HepG2 (cell line): ENCODE measurements around the gene VAMP5. TPM values are rescaled to one million over a fixed set of nuclear protein-coding genes. Genes with fewer than 3 reads are reported as not detected.

Experiments used
- ATAC-seq: fragments of 200-7000 bp; cut with Tn5 transposase; 3 replicates; pipeline ENCODE4 v1.9.1; 2020; ENCODE audit warnings: mild to moderate bottlenecking, moderate library complexity
- BruUV-seq: library from RNA; stranded (reverse); fragments of 400-500 nt; replicated peaks from 2 replicates; lab custom pipeline; 2021; lab: Mats Ljungman, UMichigan
- CTCF ChIA-PET: fragments of 300-600 bp; formaldehyde crosslinking; extraction: SDS; loops from one replicate; lab custom pipeline; 2021; ENCODE audit warnings: low total read pairs, inconsistent platforms, low intra/inter-chr PET ratio; lab: Yijun Ruan, JAX
- POLR2A ChIA-PET: fragments of 350-600 bp; sonication (Branson Sonifier 250); formaldehyde crosslinking; loops from one replicate; lab custom pipeline; 2020; ENCODE audit warnings: antibody characterized with exemption, inconsistent platforms; lab: Yijun Ruan, JAX
- DNase-seq: peaks from one replicate; pipeline ENCODE4 v3.0.0-alpha.2; 2015; ENCODE audit warnings: low spot score
- FAIRE-seq: peaks from 3 replicates; lab custom pipeline; 2011; peaks lifted over from hg19 to GRCh38; lab: Jason Lieb, UNC
- H2AFZ ChIP-seq: one replicate; pipeline ENCODE4 v1.6.1; 2011; ENCODE audit warnings: low read length, inconsistent platforms
- H3K27ac ChIP-seq: fragments of 300-600 bp; 3 replicates; pipeline ENCODE4 v1.8.0; 2011; ENCODE audit warnings: mixed run types, mild to moderate bottlenecking, mixed read lengths, low read length, inconsistent platforms; ENCODE audit not compliant: insufficient read depth; ENCODE audit errors: extremely low read length
- H3K27me3 ChIP-seq, 2 experiments: fragments of 200-600 bp in 1 of 2; 2 replicates in 1 of 2; 3 replicates in 1 of 2; pipeline versions ENCODE4 v1.6.0 to v1.8.0; 2011; ENCODE audit warnings: low read length in 2 of 2, mild to moderate bottlenecking in 2 of 2, moderate library complexity in 2 of 2, inconsistent platforms in 1 of 2; ENCODE audit not compliant: insufficient read depth in 2 of 2, control insufficient read depth in 1 of 2
- H3K36me3 ChIP-seq, 2 experiments: fragments of 200-600 bp in 1 of 2; replicated peaks in 1 of 2; 2 replicates in 1 of 2; 3 replicates in 1 of 2; pipeline versions ENCODE4 v1.5.1 to v1.8.0; 2011; ENCODE audit warnings: low read length in 2 of 2, inconsistent platforms in 1 of 2; ENCODE audit not compliant: insufficient read depth in 2 of 2, control insufficient read depth in 1 of 2
- H3K4me1 ChIP-seq: 2 replicates; pipeline ENCODE4 v1.5.1; 2012; ENCODE audit warnings: low read length, inconsistent platforms; ENCODE audit not compliant: insufficient read depth
- H3K4me2 ChIP-seq: 2 replicates; pipeline ENCODE4 v1.6.0; 2011; ENCODE audit warnings: low read depth, low read length, inconsistent platforms
- H3K4me3 ChIP-seq, 3 experiments: fragments of 200-600 bp in 1 of 3; sonication (generic), shearing (Covaris generic) in 1 of 3; replicated peaks in 1 of 3; 2 replicates each; pipeline ENCODE4 v1.5.1; 2011 to 2016; ENCODE audit warnings: low read length in 3 of 3, inconsistent platforms in 2 of 3, low read depth in 2 of 3, mild to moderate bottlenecking in 2 of 3, control low read depth in 1 of 3, mixed read lengths in 1 of 3; ENCODE audit not compliant: insufficient read depth in 1 of 3
- H3K79me2 ChIP-seq: one replicate; pipeline ENCODE4 v1.6.1; 2011; ENCODE audit warnings: low read length, inconsistent platforms; ENCODE audit not compliant: insufficient read depth
- H3K9ac ChIP-seq: 2 replicates; pipeline ENCODE4 v1.6.0; 2011; ENCODE audit warnings: mild to moderate bottlenecking, low read depth, low read length, inconsistent platforms; ENCODE audit not compliant: insufficient read depth
- H3K9me3 ChIP-seq: 2 replicates; pipeline ENCODE4 v1.5.1; 2012; ENCODE audit warnings: mild to moderate bottlenecking, low read length
- H4K20me1 ChIP-seq: 2 replicates; pipeline ENCODE4 v1.6.0; 2011; ENCODE audit warnings: inconsistent platforms, mild to moderate bottlenecking, low read length, moderate library complexity; ENCODE audit not compliant: insufficient read depth
- CEBPG ChIP-seq: IDR thresholded peaks from 2 replicates; pipeline ENCODE4 v1.6.1; 2016
- CHD4 ChIP-seq: fragments of 200-600 bp; sonication (generic); IDR thresholded peaks from 2 replicates; pipeline ENCODE4 v1.7.0; 2017; ENCODE audit warnings: mild to moderate bottlenecking, low read length, borderline replicate concordance
- FOSL2 ChIP-seq: sonication (generic); formaldehyde crosslinking; IDR thresholded peaks from 2 replicates; pipeline ENCODE4 v1.4.0; 2020; ENCODE audit warnings: missing genetic modification reagents
- HNRNPK ChIP-seq: fragments of 200-400 bp; formaldehyde crosslinking; IDR thresholded peaks from 2 replicates; pipeline ENCODE4 v1.6.1; 2018; ENCODE audit warnings: low read length, low read depth, moderate library complexity, mild to moderate bottlenecking; ENCODE audit not compliant: poor library complexity, severe bottlenecking
- MED13 ChIP-seq: sonication (generic); formaldehyde crosslinking; IDR thresholded peaks from 2 replicates; pipeline ENCODE4 v1.5.0; 2020; ENCODE audit warnings: missing genetic modification reagents
- MLLT10 ChIP-seq: sonication (generic); formaldehyde crosslinking; IDR thresholded peaks from 2 replicates; pipeline ENCODE4 v1.4.0; 2020; ENCODE audit warnings: missing genetic modification reagents
- MZF1 ChIP-seq: sonication (generic); formaldehyde crosslinking; IDR thresholded peaks from 2 replicates; pipeline ENCODE4 v1.8.1; 2023; ENCODE audit warnings: mild to moderate bottlenecking, missing genetic modification reagents, borderline replicate concordance
- RCOR2 ChIP-seq: IDR thresholded peaks from 2 replicates; pipeline ENCODE4 v1.6.1; 2016; ENCODE audit warnings: missing biosample characterization, missing genetic modification reagents
- SMAD3 ChIP-seq: sonication (generic); formaldehyde crosslinking; IDR thresholded peaks from 2 replicates; pipeline ENCODE4 v1.4.0; 2020; ENCODE audit warnings: missing genetic modification reagents
- SNAPC2 ChIP-seq: sonication (generic); formaldehyde crosslinking; IDR thresholded peaks from 2 replicates; pipeline ENCODE4 v1.8.1; 2022; ENCODE audit warnings: mild to moderate bottlenecking, missing genetic modification reagents
- SSRP1 ChIP-seq: IDR thresholded peaks from 2 replicates; pipeline ENCODE4 v1.6.1; 2016; ENCODE audit warnings: control low read depth
- ZFX ChIP-seq: sonication (generic); formaldehyde crosslinking; IDR thresholded peaks from 2 replicates; pipeline ENCODE4 v1.4.0; 2020; ENCODE audit warnings: mild to moderate bottlenecking, low read depth, missing genetic modification reagents, moderate library complexity
- ZNF124 ChIP-seq: sonication (generic); formaldehyde crosslinking; IDR thresholded peaks from 2 replicates; pipeline ENCODE4 v1.4.0; 2020; ENCODE audit warnings: missing genetic modification reagents
- WGBS: methylation state at CpG from one replicate; pipeline ENCODE4 v1.1.6; 2017; ENCODE audit warnings: low lambda C conversion rate; 5-methylcytosine and 5-hydroxymethylcytosine counted together
- in situ Hi-C: cut with HindIII; loops from 2 replicates; pipeline ENCODE4 v1.10.0; 2017; ENCODE audit warnings: low pct_unique_long_range_greater_than_20kb; ENCODE audit not compliant: extremely low pct_ligation_motif_present
- intact Hi-C: fragments of 100-400 bp; cut with micrococcal nuclease; formaldehyde crosslinking; loops from one replicate; pipeline ENCODE4 v1.10.0; 2022; ENCODE audit not compliant: unreplicated experiment
- polyA plus RNA-seq, 8 experiments: library from polyadenylated mRNA; depleted of rRNA in 3 of 8; stranded (reverse) in 7 of 8; unstranded in 1 of 8; fragments of >200 nt; fragmentation: Illumina TruSeq in 4 of 8; extraction: Trizol in 4 of 8; gene quantifications; 2 replicates each; pipeline versions ENCODE4 v1.2.1 to v1.2.3, GENCODE V29; 2011 to 2016; ENCODE audit warnings: low read depth in 4 of 8, missing spikeins in 1 of 8, mixed read lengths in 1 of 8; ENCODE audit not compliant: insufficient read depth in 1 of 8
- total RNA-seq, 5 experiments: library from RNA; depleted of rRNA; stranded (reverse); fragments of >200 nt; fragmentation: Illumina TruSeq; extraction: Trizol; gene quantifications; 2 replicates each; pipeline ENCODE4 v1.2.3, GENCODE V29; 2016; ENCODE audit warnings: low read depth in 1 of 5
- TF ChIP-seq, protein P1 (sequence below): sonication (generic); formaldehyde crosslinking; IDR thresholded peaks from 2 replicates; pipeline ENCODE4 v1.5.0; 2020; ENCODE audit warnings: missing genetic modification reagents
- TF ChIP-seq, protein P2 (sequence below): sonication (generic); formaldehyde crosslinking; IDR thresholded peaks from 2 replicates; pipeline ENCODE4 v1.5.0; 2020; ENCODE audit warnings: missing genetic modification reagents

VAMP5 gene
- total and polyA plus RNA-seq, 2 of the 13 experiments (the other 11 are each of a cell fraction or from before 2014, with no cell fraction given): 7.2 to 56.7 TPM

DNA sequence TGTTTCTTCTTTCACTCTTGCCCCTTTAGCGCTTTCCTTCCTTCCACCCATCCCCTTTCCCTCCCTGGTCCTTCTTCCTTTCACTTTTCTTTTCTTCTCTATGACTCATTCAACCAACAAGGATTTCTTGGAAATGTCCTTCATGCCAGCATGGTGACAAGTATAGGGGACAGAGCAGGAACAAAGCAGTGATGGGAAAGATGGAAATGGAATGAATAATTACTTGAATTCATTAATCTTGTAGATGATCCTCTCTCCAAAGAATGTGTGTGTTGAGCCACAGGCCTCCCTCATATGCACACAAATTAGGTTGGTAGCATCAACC lies 1.5 kb downstream of the VAMP5 start:
- Histone ChIP-seq H3K4me1 (peaks cover 83% of the 10 kb centered on the region), H3K9ac (peak overlapping the region; percentile 96; the same call in 1 of the 2 replicates), H4K20me1 (no peaks in the 10 kb centered on the region), H3K4me2 (peak overlapping the region; percentile 100), H3K9me3 (no peaks in the 10 kb centered on the region), H3K27ac (peak overlapping the region; percentile 99), H3K27me3 (no peaks in the 10 kb centered on the region), H2AFZ (no peak overlapping the region), H3K36me3 (peaks cover 0 to 7% of the 10 kb centered on the region in 2 experiments; a peak in 3 of 5 replicates), H3K79me2 (no peaks in the 10 kb centered on the region), H3K4me3 (peak overlapping the region in 1 of 3 experiments; percentile 83; a peak in 3 of 6 replicates)
- DNase-seq: no peak
- no TSS peak for BruUV-seq
- no peak for TF ChIP-seq MED13 (CRISPR knock-in tag)
- TF ChIP-seq FOSL2 (CRISPR knock-in tag): peak; percentile 37; the same call in 1 of the 2 replicates
- TF ChIP-seq SMAD3 (CRISPR knock-in tag): 0 out of 2 replicates have a peak, but pooled peaks have one; percentile 4
- TF ChIP-seq HNRNPK: peak; percentile 27
- ATAC-seq: no peak
- WGBS: 82% methylated on average over 1 of the region's 1 CpG
- in situ Hi-C loops: no loop called here
- POLR2A ChIA-PET: interaction anchor here (0.6 to 22.7 kb wide), 14 partner anchors 9 to 258 kb away, joined by 3 to 795 read pairs (median 5); partner anchors contain the start of genes C2orf68, GGCX, MAT2A and RNF181
- CTCF ChIA-PET: no interaction called here
- intact Hi-C loops: loop anchor here (1.0 to 2.0 kb wide), 5 partner anchors 8 to 31 kb away; partner anchors contain the start of genes RNF181, TMEM150A, USP39 and VAMP8
- no peak for FAIRE-seq

DNA sequence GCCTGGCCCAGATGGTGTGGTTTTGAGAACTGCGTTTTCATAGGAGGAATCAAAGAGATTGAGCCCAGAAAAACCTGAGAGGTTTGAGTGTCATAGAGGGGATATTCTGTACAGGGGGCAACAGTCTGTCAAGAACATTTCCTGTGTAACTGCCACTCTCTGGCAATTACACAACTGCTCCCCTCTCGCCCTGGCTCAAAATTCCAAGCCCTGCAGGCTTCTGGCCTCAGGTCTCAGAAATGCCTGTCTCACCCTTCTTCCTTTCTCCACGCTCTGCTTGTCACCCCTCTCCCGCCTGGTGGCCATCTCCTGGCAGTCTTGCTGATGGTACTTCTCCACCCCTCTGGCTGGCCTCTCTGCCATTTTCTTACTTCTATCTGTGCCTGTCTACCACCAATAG lies 4.0 kb downstream of the VAMP5 start:
- Histone ChIP-seq H3K79me2 (no peaks in the 10 kb centered on the region), H3K4me1 (peaks cover 97% of the 10 kb centered on the region), H3K27me3 (no peaks in the 10 kb centered on the region), H2AFZ (no peak overlapping the region), H3K9me3 (no peaks in the 10 kb centered on the region), H3K4me2 (peak overlapping the region; percentile 43), H3K9ac (no peak overlapping the region), H3K36me3 (no peaks in the 10 kb centered on the region), H4K20me1 (no peaks in the 10 kb centered on the region), H3K27ac (no peak overlapping the region), H3K4me3 (no peak overlapping the region)
- 85% methylated on average over 4 of the region's 4 CpGs for WGBS
- ATAC-seq (no peak), DNase-seq (no peak), FAIRE-seq (no peak)
- CTCF ChIA-PET: no interaction called here
- intact Hi-C loops (no loop called here), in situ Hi-C loops (no loop called here)
- POLR2A ChIA-PET: interaction anchor here (1.2 to 25.9 kb wide), 7 partner anchors 9 to 234 kb away, joined by 7 to 795 read pairs (median 13); partner anchors contain the start of genes C2orf68, ELMOD3, GGCX and MAT2A
- TF ChIP-seq ZNF124 (no peak), SNAPC2 (CRISPR knock-in tag) (no peak), MZF1 (CRISPR knock-in tag) (no peak), CHD4 (no peak), CEBPG (CRISPR knock-in tag) (0 out of 2 replicates have a peak, but pooled peaks have one; percentile 3), SSRP1 (CRISPR knock-in tag) (0 out of 2 replicates have a peak, but pooled peaks have one; percentile 37), MLLT10 (CRISPR knock-in tag) (no peak), RCOR2 (CRISPR knock-in tag) (no peak), ZFX (CRISPR knock-in tag) (0 out of 2 replicates have a peak, but pooled peaks have one; percentile 4)
- TF ChIP-seq, protein P1, sequence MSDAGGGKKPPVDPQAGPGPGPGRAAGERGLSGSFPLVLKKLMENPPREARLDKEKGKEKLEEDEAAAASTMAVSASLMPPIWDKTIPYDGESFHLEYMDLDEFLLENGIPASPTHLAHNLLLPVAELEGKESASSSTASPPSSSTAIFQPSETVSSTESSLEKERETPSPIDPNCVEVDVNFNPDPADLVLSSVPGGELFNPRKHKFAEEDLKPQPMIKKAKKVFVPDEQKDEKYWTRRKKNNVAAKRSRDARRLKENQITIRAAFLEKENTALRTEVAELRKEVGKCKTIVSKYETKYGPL: no peak
- TF ChIP-seq, protein P2, sequence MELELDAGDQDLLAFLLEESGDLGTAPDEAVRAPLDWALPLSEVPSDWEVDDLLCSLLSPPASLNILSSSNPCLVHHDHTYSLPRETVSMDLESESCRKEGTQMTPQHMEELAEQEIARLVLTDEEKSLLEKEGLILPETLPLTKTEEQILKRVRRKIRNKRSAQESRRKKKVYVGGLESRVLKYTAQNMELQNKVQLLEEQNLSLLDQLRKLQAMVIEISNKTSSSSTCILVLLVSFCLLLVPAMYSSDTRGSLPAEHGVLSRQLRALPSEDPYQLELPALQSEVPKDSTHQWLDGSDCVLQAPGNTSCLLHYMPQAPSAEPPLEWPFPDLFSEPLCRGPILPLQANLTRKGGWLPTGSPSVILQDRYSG (CRISPR knock-in tag): no peak
- no TSS peak for BruUV-seq
